Measurements from ENCODE around the gene SLC13A4.
"Not testable (repeated sequence)": the region's sequence is repeated elsewhere in the genome, so short reads cannot be mapped to it uniquely, and the experiment has no call there.

Gene SLC13A4, protein sequence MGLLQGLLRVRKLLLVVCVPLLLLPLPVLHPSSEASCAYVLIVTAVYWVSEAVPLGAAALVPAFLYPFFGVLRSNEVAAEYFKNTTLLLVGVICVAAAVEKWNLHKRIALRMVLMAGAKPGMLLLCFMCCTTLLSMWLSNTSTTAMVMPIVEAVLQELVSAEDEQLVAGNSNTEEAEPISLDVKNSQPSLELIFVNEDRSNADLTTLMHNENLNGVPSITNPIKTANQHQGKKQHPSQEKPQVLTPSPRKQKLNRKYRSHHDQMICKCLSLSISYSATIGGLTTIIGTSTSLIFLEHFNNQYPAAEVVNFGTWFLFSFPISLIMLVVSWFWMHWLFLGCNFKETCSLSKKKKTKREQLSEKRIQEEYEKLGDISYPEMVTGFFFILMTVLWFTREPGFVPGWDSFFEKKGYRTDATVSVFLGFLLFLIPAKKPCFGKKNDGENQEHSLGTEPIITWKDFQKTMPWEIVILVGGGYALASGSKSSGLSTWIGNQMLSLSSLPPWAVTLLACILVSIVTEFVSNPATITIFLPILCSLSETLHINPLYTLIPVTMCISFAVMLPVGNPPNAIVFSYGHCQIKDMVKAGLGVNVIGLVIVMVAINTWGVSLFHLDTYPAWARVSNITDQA

DNA sequence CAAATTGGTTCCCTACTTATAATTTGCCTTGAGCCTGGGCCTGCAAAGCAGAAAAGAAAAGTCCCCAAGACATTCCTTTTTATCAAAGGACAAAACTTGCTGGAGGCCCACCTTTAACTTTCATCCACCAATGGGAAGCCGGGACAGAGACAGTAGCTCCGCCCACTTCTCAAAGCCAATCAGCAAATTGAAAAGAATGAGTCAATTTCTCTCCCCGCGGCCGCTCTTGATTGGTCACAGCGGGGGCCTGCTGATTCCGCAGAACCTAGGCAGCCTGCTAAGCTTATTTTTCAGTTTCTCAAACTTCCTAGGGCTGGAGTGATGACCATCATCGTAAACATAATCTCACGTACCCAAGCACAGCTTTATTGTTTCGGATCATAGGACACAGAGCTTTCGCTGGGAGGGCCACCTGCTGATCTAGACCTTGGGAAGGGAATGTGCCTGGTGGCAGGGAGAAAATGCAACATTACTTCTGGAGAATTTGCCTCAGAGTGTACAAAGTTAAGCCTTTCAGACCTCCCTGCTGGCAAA is at the start of gene SLC13A4:
SLC13A4 (minus strand) TSS at position 51 of the 534 bp plus-strand sequence. CDS start 690 bp downstream, outside the sequence.
- DNase-seq (ENCODE audit: low read depth, low spot score), result peak; percentile 86

- not testable (repeated sequence) for DNase-seq (ENCODE audit: low read depth, low spot score)
Measured at GRCh38 chr7:135775915-135776314, 47.9 kb upstream of the SLC13A4 start.

DNA sequence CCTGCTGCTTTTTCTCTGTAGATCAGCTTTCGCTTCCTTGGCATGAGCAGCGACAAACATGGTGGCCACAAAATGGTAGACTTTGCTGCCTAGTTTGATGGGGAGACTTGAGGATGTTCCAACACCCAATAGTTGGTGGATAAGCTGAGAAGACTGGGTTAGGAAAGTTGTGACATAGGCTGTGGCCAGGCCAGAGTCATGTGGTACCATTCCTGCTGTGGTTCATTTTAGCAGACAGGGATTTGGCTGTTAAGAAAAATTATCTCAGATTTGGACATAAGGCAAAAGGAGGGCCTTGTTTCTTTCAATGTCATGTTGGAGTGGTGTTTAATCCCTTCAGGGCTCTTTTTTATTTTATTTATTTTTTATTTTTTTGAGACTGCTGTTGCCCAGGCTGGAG is 47.2 kb upstream of the SLC13A4 start:
- DNase-seq (ENCODE audit: low read depth, low spot score), result no peak

DNA sequence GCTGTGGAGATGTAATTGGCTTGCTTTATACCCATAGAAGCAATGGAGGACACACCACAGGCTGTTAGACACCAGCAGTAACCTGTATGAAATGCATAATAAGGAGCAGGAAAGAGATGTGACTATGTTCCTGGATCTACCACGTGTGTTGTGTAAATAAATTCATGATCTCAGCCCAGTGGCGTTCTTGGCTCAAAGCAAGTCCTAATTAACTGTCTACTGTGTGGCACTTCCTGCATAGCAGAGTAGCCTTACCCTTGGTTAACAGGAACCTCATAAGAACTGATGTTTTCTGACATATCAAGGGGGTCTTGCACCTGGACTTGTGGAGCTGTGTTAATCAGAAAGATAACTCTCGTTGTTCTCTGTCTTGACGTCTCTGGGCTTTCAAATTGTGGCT is 46.3 kb upstream of the SLC13A4 start:
- DNase-seq (ENCODE audit: low read depth, low spot score), result no peak

GRCh38 chr7:135773464-135773863 is 45.5 kb upstream of the SLC13A4 start:
- DNase-seq (ENCODE audit: low read depth, low spot score), result peak; percentile 47

DNA sequence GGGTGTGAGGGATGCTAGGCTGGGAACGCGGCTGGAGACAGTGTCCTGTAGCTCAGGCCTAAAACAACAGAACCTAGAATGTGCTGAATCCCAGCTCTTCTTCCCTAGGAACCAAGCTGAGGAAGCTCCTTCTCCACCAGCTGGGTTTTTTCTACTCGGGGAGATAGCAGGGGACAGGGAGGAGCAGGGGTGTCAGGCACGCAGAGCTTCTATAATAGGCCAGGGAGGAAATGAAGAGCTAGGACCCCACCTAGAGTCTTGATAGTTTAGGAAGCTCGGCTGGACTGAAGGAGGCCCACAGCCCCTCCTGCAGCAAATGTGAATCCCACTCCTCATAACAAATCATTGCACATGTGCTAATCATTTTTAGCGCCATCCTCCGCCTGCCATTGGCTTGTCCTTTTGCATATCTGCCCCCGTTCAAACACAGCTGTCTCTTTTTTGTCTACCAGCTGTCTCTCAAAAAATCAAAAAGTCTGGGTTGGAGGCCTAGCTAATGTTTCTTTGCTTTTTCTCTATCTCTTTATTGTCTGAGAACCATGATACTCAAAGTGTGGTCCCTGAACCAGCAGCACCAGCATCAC is 44.7 kb upstream of the SLC13A4 start:
- peak; percentile 15 for DNase-seq (ENCODE audit: low read depth, low spot score)

GRCh38 chr7:135771961-135772638 is 44.1 kb upstream of the SLC13A4 start:
- peak; percentile 17 for DNase-seq (ENCODE audit: low read depth, low spot score)

DNA sequence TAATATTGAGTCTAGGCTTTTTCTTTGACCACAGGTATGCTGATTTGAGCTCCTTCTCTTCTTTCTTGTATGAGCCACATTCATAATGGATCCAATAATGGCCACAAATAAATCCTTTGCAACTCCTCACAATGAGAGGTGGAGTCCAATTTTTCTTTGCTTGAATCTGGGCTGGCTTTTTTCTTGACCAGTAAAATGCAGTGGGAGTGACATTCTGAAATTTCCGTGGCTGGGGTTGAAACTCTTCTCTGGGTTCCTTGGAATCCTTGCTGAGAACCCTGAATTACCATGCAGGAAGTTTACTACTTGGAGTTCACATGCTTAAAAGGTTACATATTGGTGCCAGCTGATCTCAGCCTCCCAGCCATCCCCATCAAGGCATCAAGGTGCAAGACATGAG is 43.1 kb upstream of the SLC13A4 start:
- no peak for DNase-seq (ENCODE audit: low read depth, low spot score)

- no peak for DNase-seq (ENCODE audit: low read depth, low spot score)
Measured at GRCh38 chr7:135770139-135770710, 42.2 kb upstream of the SLC13A4 start.

GRCh38 chr7:135769005-135769802 is 41.2 kb upstream of the SLC13A4 start:
- no peak for DNase-seq (ENCODE audit: low read depth, low spot score)

DNA sequence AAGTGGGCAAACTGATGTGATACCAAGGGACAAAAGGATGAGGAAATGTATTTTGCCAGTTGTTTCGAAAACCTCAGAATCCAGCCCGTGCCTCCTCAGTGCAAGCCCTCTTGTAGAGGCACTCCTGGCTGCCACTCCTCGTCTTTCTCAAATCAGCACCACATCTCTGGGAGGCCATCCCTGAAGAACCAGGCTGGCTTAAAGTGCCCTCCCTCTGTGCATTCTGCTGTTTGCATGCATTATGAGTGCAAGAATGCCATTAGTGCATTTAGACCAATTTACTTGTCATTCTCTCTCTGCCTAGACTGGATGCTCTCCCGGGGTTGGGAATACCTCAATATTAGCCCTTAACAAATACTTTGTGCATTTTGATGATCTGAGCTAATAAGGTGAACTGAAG is 40.5 kb upstream of the SLC13A4 start:
- DNase-seq (ENCODE audit: low read depth, low spot score), result no peak

- no peak for DNase-seq (ENCODE audit: low read depth, low spot score)
Measured at GRCh38 chr7:135768064-135768463, 40.1 kb upstream of the SLC13A4 start.

- no peak for DNase-seq (ENCODE audit: low read depth, low spot score)
Measured at GRCh38 chr7:135763261-135763660, 35.3 kb upstream of the SLC13A4 start.

- DNase-seq (ENCODE audit: low read depth, low spot score), result peak; percentile 25
Measured at GRCh38 chr7:135761751-135762488, 33.9 kb upstream of the SLC13A4 start.

DNA sequence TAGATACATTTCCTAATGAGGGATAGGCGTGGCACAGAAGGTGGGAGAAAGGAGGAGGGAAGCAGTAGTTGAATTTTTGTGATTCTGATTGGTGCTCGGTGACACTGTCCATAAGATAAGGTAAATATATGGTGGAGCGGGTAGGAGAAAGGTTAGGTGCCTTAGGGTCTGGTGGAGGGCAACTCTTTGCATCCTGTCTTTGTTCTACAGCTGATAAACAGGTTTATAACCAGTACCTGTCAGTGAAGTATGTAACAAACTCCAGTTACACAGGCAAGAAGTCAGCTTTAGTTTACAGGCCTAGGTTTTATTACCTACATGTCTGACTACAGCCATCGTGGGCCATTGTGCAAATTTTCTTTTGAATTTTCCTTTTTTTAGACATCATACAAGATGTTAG is 31.5 kb upstream of the SLC13A4 start:
- DNase-seq (ENCODE audit: low read depth, low spot score), result peak; percentile 86

DNA sequence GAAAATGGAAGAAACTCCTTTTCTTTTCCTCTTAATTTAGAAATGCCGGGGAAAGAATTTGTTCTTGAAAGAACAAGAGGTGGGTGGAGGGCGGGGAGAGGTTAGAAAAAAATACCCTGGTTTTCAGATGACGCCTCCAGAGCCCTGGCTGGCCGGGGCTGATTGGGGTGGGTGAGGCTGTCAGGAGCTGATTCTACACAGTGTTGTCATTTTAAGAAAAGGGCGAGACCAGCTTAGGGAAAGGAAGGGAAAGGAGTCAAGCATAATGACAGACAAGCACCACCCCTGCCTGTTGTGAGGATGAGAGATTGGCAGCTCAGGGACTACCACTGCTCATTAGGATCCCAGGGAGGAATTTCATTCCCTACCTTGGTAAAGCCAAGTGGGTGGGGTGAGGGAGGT is 30.5 kb upstream of the SLC13A4 start:
- peak; percentile 80 for DNase-seq (ENCODE audit: low read depth, low spot score)

GRCh38 chr7:135757719-135758411 is 29.9 kb upstream of the SLC13A4 start:
- DNase-seq (ENCODE audit: low read depth, low spot score), result peak; percentile 41

- DNase-seq (ENCODE audit: low read depth, low spot score), result no peak
Measured at GRCh38 chr7:135756191-135756590, 28.2 kb upstream of the SLC13A4 start.

DNA sequence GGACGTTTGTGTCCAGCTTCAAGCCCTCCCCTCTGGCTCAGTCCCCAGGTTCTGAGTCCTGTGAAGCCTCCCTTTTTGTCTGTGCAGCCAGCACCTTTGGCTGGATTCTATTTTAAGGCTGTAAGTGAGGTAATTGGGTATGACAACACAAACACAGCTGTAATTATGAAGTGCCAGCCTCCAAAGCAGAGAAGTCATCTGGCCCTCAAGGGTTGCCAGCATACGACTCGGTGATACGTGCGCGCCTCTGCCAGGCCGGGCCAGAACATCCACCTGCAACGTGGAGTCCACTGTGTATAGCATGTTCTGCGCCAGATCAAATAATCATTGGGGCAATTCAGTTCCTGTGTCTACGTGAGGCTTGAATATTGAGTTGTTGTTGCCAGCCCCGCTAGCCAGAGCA is 27.4 kb upstream of the SLC13A4 start:
- no peak for DNase-seq (ENCODE audit: low read depth, low spot score)
